Tibial artery (tissue), 4 donors: ENCODE data around the gene SCN9A.
"Not testable (repeated sequence)": the region's sequence is repeated elsewhere in the genome, so short reads cannot be mapped to it uniquely, and the experiment has no call there.

ENCODE experiments used
- DNase-seq, 2 donors: peaks; one replicate each; pipeline ENCODE4 v3.0.0-alpha.2; 2019
- H3K27ac ChIP-seq, 2 donors: fragments of 200-600 bp; sonication (generic) in 1 of 2; 1 replicate in 1 of 2; 2 replicates in 1 of 2; pipeline ENCODE4 v1.5.1; 2018 to 2019; ENCODE audit warnings: mild to moderate bottlenecking in 1 of 2
- H3K27me3 ChIP-seq, 2 donors: fragments of 200-600 bp; sonication (generic) in 1 of 2; one replicate each; pipeline versions ENCODE4 v1.5.1 to v1.6.0; 2016 to 2019
- H3K36me3 ChIP-seq, 3 donors: fragments of 200-600 bp; sonication (generic) in 2 of 3; one replicate each; pipeline ENCODE4 v1.5.1; 2016 to 2019; ENCODE audit warnings: mild to moderate bottlenecking in 2 of 3
- H3K4me1 ChIP-seq, 4 donors: fragments of 200-600 bp; sonication (generic) in 2 of 4; 1 replicate in 3 of 4; 2 replicates in 1 of 4; pipeline ENCODE4 v1.5.1; 2016 to 2019
- H3K4me3 ChIP-seq, 2 donors: fragments of 200-600 bp; sonication (generic) in 1 of 2; 1 replicate in 1 of 2; 2 replicates in 1 of 2; pipeline ENCODE4 v1.5.1; 2018 to 2019; ENCODE audit warnings: mild to moderate bottlenecking in 2 of 2
- H3K9me3 ChIP-seq, 3 donors: fragments of 200-600 bp; sonication (generic) in 1 of 3; one replicate each; pipeline ENCODE4 v1.5.1; 2016 to 2019
- CTCF ChIP-seq, 2 experiments: fragments of 200-600 bp in 1 of 2; fragments of 450-650 bp in 1 of 2; IDR thresholded peaks; one replicate each; pipeline ENCODE4 v1.5.1; 2017 to 2019; ENCODE audit warnings: antibody characterized with exemption in 2 of 2, mild to moderate bottlenecking in 1 of 2, moderate library complexity in 1 of 2
- intact Hi-C: fragments of 100-400 bp; cut with DNase I; formaldehyde crosslinking; loops from one replicate; pipeline ENCODE4 v1.15.0; 2023; ENCODE audit warnings: low total_unique reads

The SCN9A gene

GRCh38 chr2:166413255-166413654 is 37.5 kb upstream of the SCN9A start:
- H3K27ac ChIP-seq: no peak overlapping the region
- TF ChIP-seq CTCF (IDR thresholded peaks at IDR 0.05): no peak
- no peak overlapping the region for H3K4me3 ChIP-seq
- H3K27me3 ChIP-seq: no peaks in the 10 kb centered on the region
- H3K4me1 ChIP-seq: no peaks in the 10 kb centered on the region
- no peak for DNase-seq
- H3K9me3 ChIP-seq: no peaks in the 10 kb centered on the region
- intact Hi-C loops: no loop called here
- H3K36me3 ChIP-seq: no peaks in the 10 kb centered on the region

- DNase-seq: no peak
- Histone ChIP-seq H3K4me1 (no peaks in the 10 kb centered on the region), H3K4me3 (no peak overlapping the region), H3K27ac (no peak overlapping the region), H3K36me3 (no peaks in the 10 kb centered on the region), H3K9me3 (no peaks in the 10 kb centered on the region), H3K27me3 (no peaks in the 10 kb centered on the region)
- TF ChIP-seq CTCF (IDR thresholded peaks at IDR 0.05): no peak
- intact Hi-C loops: no loop called here
These were observed 35.9 kb upstream of the SCN9A start for GRCh38 chr2:166411473-166412230.

- no peaks in the 10 kb centered on the region for H3K9me3 ChIP-seq
- no peaks in the 10 kb centered on the region for H3K4me1 ChIP-seq
- TF ChIP-seq CTCF (IDR thresholded peaks at IDR 0.05): no peak
- H3K27me3 ChIP-seq: no peaks in the 10 kb centered on the region
- no peak overlapping the region for H3K27ac ChIP-seq
- no peak for DNase-seq
- H3K4me3 ChIP-seq: no peak overlapping the region
- intact Hi-C loops: no loop called here
- no peaks in the 10 kb centered on the region for H3K36me3 ChIP-seq
These were observed 35.2 kb upstream of the SCN9A start for GRCh38 chr2:166410828-166411472.

- H3K9me3 ChIP-seq, intact Hi-C loops, H3K4me1 ChIP-seq, DNase-seq, H3K4me3 ChIP-seq, H3K36me3 ChIP-seq, H3K27me3 ChIP-seq, H3K27ac ChIP-seq: not testable (repeated sequence)
These were observed 32.0 kb upstream of the SCN9A start for GRCh38 chr2:166407746-166408145.

- H3K27me3 ChIP-seq: no peaks in the 10 kb centered on the region
- DNase-seq: no peak
- H3K4me1 ChIP-seq: no peaks in the 10 kb centered on the region
- TF ChIP-seq CTCF (IDR thresholded peaks at IDR 0.05): no peak
- intact Hi-C loops: no loop called here
- no peaks in the 10 kb centered on the region for H3K9me3 ChIP-seq
- H3K36me3 ChIP-seq: no peaks in the 10 kb centered on the region
- no peak overlapping the region for H3K27ac ChIP-seq
- H3K4me3 ChIP-seq: no peak overlapping the region
These were observed 30.6 kb upstream of the SCN9A start for GRCh38 chr2:166406374-166406773.

GRCh38 chr2:166405569-166405926 is 29.8 kb upstream of the SCN9A start:
- H3K27ac ChIP-seq: no peak overlapping the region
- no peaks in the 10 kb centered on the region for H3K4me1 ChIP-seq
- no peaks in the 10 kb centered on the region for H3K36me3 ChIP-seq
- no peak overlapping the region for H3K4me3 ChIP-seq
- no peaks in the 10 kb centered on the region for H3K9me3 ChIP-seq
- DNase-seq: no peak
- intact Hi-C loops: no loop called here
- TF ChIP-seq CTCF (IDR thresholded peaks at IDR 0.05): no peak
- no peaks in the 10 kb centered on the region for H3K27me3 ChIP-seq
